HepG2 (cell line): ENCODE data around the gene STX5. TPM values are rescaled to one million over a fixed set of nuclear protein-coding genes. Genes with fewer than 3 reads are reported as not detected.

Experiments
- ARNTL ChIP-seq: sonication (generic); formaldehyde crosslinking; IDR thresholded peaks from 2 replicates; pipeline ENCODE4 v1.4.0; 2020; ENCODE audit warnings: mild to moderate bottlenecking, missing genetic modification reagents
- ATRX ChIP-seq: sonication (generic); formaldehyde crosslinking; IDR thresholded peaks from 2 replicates; pipeline ENCODE4 v1.4.0; 2020; ENCODE audit warnings: missing genetic modification reagents, borderline replicate concordance
- CAMTA2 ChIP-seq: sonication (generic); formaldehyde crosslinking; IDR thresholded peaks from 2 replicates; pipeline ENCODE4 v1.4.0; 2020; ENCODE audit warnings: mild to moderate bottlenecking, missing genetic modification reagents, borderline replicate concordance
- CHD4 ChIP-seq: fragments of 200-600 bp; sonication (generic); IDR thresholded peaks from 2 replicates; pipeline ENCODE4 v1.7.0; 2017; ENCODE audit warnings: mild to moderate bottlenecking, low read length, borderline replicate concordance
- DNMT1 ChIP-seq: sonication (generic); formaldehyde crosslinking; IDR thresholded peaks from 2 replicates; pipeline ENCODE4 v1.5.1; 2020; ENCODE audit warnings: mild to moderate bottlenecking, missing genetic modification reagents
- GTF3A ChIP-seq: sonication (generic); formaldehyde crosslinking; conservative IDR thresholded peaks from 2 replicates; pipeline ENCODE4 v1.4.0; 2020; ENCODE audit warnings: mild to moderate bottlenecking, missing genetic modification reagents
- HNRNPH1 ChIP-seq: fragments of 200-400 bp; formaldehyde crosslinking; optimal IDR thresholded peaks from 2 replicates; pipeline ENCODE3; 2017; ENCODE audit warnings: mild to moderate bottlenecking, low read depth, low read length
- JUN ChIP-seq: sonication (generic); formaldehyde crosslinking; IDR thresholded peaks from 2 replicates; pipeline ENCODE4 v1.4.0; 2020; ENCODE audit warnings: mild to moderate bottlenecking, missing genetic modification reagents
- MEIS2 ChIP-seq: sonication (generic); formaldehyde crosslinking; IDR thresholded peaks from 2 replicates; pipeline ENCODE4 v1.9.0; 2021; ENCODE audit warnings: mild to moderate bottlenecking, missing genetic modification reagents
- PCBP1 ChIP-seq: fragments of 200-400 bp; formaldehyde crosslinking; IDR thresholded peaks from 2 replicates; pipeline ENCODE4 v1.6.1; 2017; ENCODE audit warnings: mild to moderate bottlenecking, low read depth, low read length, borderline replicate concordance
- RAD21 ChIP-seq: fragments of 450-650 bp; formaldehyde crosslinking; IDR thresholded peaks from 2 replicates; pipeline ENCODE4 v1.5.0; 2020; ENCODE audit warnings: mild to moderate bottlenecking
- SIN3A ChIP-seq: IDR thresholded peaks from 2 replicates; pipeline ENCODE4 v1.6.1; 2011; ENCODE audit warnings: low read depth, mild to moderate bottlenecking, control low read depth, low read length, borderline replicate concordance
- SOX6 ChIP-seq, 2 experiments: fragments of 450-650 bp in 1 of 2; sonication (generic) in 1 of 2; formaldehyde crosslinking in 1 of 2; IDR thresholded peaks; 2 replicates each; pipeline versions ENCODE4 v1.4.0 to v1.6.1; 2017 to 2020; ENCODE audit warnings: antibody characterized with exemption in 1 of 2, mild to moderate bottlenecking in 1 of 2, missing genetic modification reagents in 1 of 2
- STAG1 ChIP-seq: sonication (generic); formaldehyde crosslinking; IDR thresholded peaks from 2 replicates; pipeline ENCODE4 v1.4.0; 2020; ENCODE audit warnings: missing genetic modification reagents
- THRA ChIP-seq: sonication (generic); formaldehyde crosslinking; IDR thresholded peaks from 2 replicates; pipeline ENCODE4 v1.4.0; 2020; ENCODE audit warnings: missing genetic modification reagents, borderline replicate concordance
- YEATS2 ChIP-seq: sonication (generic); formaldehyde crosslinking; IDR thresholded peaks from 2 replicates; pipeline ENCODE4 v1.4.0; 2020; ENCODE audit warnings: missing genetic modification reagents, borderline replicate concordance
- ZNF101 ChIP-seq: sonication (generic); formaldehyde crosslinking; IDR thresholded peaks from 2 replicates; pipeline ENCODE4 v1.4.0; 2020; ENCODE audit warnings: mild to moderate bottlenecking, low read depth, missing genetic modification reagents, borderline replicate concordance
- ZNF143 ChIP-seq: sonication (generic); formaldehyde crosslinking; IDR thresholded peaks from 2 replicates; pipeline ENCODE4 v1.4.0; 2020; ENCODE audit warnings: missing genetic modification reagents
- ZNF282 ChIP-seq: fragments of 450-650 bp; IDR thresholded peaks from 2 replicates; pipeline ENCODE4 v1.6.1; 2018; ENCODE audit not compliant: partially characterized antibody
- ZNF512B ChIP-seq: sonication (generic); formaldehyde crosslinking; IDR thresholded peaks from 2 replicates; pipeline ENCODE4 v1.5.1; 2020; ENCODE audit warnings: missing genetic modification reagents, mild to moderate bottlenecking, borderline replicate concordance
- ZNF597 ChIP-seq: sonication (generic); formaldehyde crosslinking; IDR thresholded peaks from 2 replicates; pipeline ENCODE4 v1.5.0; 2020; ENCODE audit warnings: missing genetic modification reagents
- ZNF746 ChIP-seq: sonication (generic); formaldehyde crosslinking; IDR thresholded peaks from 2 replicates; pipeline ENCODE4 v1.8.0; 2022; ENCODE audit warnings: mild to moderate bottlenecking, missing genetic modification reagents
- polyA plus RNA-seq, 8 experiments: library from polyadenylated mRNA; depleted of rRNA in 3 of 8; stranded (reverse) in 7 of 8; unstranded in 1 of 8; fragments of >200 nt; fragmentation: Illumina TruSeq in 4 of 8; extraction: Trizol in 4 of 8; gene quantifications; 2 replicates each; pipeline versions ENCODE4 v1.2.1 to v1.2.3, GENCODE V29; 2011 to 2016; ENCODE audit warnings: low read depth in 4 of 8, missing spikeins in 1 of 8, mixed read lengths in 1 of 8; ENCODE audit not compliant: insufficient read depth in 1 of 8
- total RNA-seq, 5 experiments: library from RNA; depleted of rRNA; stranded (reverse); fragments of >200 nt; fragmentation: Illumina TruSeq; extraction: Trizol; gene quantifications; 2 replicates each; pipeline ENCODE4 v1.2.3, GENCODE V29; 2016; ENCODE audit warnings: low read depth in 1 of 5
- TF ChIP-seq, protein P1 (sequence below): sonication (generic); formaldehyde crosslinking; IDR thresholded peaks from 2 replicates; pipeline ENCODE4 v1.5.1; 2020; ENCODE audit warnings: mild to moderate bottlenecking, moderate library complexity, missing genetic modification reagents

Gene STX5
- total and polyA plus RNA-seq, 2 of the 13 experiments (the other 11 are each of a cell fraction or from before 2014, with no cell fraction given), result 26.9 to 30.0 TPM

- TF ChIP-seq RAD21 (peak; percentile 84), CAMTA2 (no peak), ZNF101 (CRISPR knock-in tag) (0 out of 2 replicates have a peak, but pooled peaks have one; percentile 36), ARNTL (CRISPR knock-in tag) (no peak), SIN3A (no peak), THRA (CRISPR knock-in tag) (peak; percentile 60), HNRNPH1 (no peak), ZNF746 (CRISPR knock-in tag) (no peak; the same call in 1 of the 2 replicates), STAG1 (CRISPR knock-in tag) (peak; percentile 63), ZNF282 (no peak), JUN (0 out of 2 replicates have a peak, but pooled peaks have one; percentile 22), DNMT1 (CRISPR knock-in tag) (peak; percentile 96; the same call in 1 of the 2 replicates), SOX6 (IDR thresholded peaks at IDR 0.05) (no peak), SOX6 (CRISPR knock-in tag; IDR thresholded peaks at IDR 0.05) (peak; percentile 55), CHD4 (no peak), MEIS2 (CRISPR knock-in tag) (no peak), ZNF143 (CRISPR knock-in tag) (peak; percentile 47; the same call in 1 of the 2 replicates), ZNF512B (no peak), GTF3A (CRISPR knock-in tag) (no peak), ZNF597 (CRISPR knock-in tag) (no peak), YEATS2 (peak; percentile 61; the same call in 1 of the 2 replicates), PCBP1 (no peak; the same call in 1 of the 2 replicates), ATRX (CRISPR knock-in tag) (no peak)
- TF ChIP-seq, protein P1, sequence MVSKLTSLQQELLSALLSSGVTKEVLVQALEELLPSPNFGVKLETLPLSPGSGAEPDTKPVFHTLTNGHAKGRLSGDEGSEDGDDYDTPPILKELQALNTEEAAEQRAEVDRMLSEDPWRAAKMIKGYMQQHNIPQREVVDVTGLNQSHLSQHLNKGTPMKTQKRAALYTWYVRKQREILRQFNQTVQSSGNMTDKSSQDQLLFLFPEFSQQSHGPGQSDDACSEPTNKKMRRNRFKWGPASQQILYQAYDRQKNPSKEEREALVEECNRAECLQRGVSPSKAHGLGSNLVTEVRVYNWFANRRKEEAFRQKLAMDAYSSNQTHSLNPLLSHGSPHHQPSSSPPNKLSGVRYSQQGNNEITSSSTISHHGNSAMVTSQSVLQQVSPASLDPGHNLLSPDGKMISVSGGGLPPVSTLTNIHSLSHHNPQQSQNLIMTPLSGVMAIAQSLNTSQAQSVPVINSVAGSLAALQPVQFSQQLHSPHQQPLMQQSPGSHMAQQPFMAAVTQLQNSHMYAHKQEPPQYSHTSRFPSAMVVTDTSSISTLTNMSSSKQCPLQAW (CRISPR knock-in tag), result no peak
Observed at GRCh38 chr11:62880803-62881578, 49.1 kb upstream of the STX5 start, which contains the start of gene SLC3A2 (continued).
